NCI-H748 (cell line): ENCODE measurements around the gene KIFC3.
"Not testable (repeated sequence)": the region's sequence is repeated elsewhere in the genome, so short reads cannot be mapped to it uniquely, and the experiment has no call there.

Experiments used
- DNase-seq: peaks from one replicate; lab custom pipeline; 2025; ENCODE audit not compliant: unreplicated experiment; lab: John Stamatoyannopoulos, UW

Gene KIFC3

DNA sequence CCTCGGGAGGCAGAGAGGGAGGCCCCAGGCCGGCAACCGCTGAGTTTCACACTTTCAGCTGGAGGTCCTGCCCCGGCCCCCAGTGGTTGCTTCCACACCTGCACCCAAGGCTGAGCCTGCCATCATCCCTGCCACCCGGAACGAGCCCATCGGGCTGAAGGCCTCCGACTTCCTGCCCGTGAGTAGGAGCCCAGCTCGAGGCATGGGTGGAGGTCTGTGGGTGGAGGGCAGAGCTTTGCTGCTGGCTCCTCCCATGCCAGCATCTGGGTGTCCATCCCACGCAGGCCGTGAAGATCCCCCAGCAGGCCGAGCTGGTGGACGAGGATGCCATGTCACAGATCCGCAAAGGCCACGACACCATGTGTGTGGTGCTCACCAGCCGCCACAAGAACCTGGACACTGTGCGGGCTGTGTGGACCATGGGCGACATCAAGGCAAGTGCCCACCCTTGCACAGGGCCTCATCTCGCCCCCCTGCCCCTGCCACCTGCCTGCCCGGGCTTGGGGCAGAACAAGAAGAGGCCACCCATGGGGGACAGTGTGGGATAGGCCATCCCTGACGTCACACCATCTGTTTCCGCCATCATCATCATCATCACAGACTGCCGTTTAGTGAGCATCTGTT is 47.1 kb downstream of the KIFC3 start:
- DNase-seq, result no peak

DNA sequence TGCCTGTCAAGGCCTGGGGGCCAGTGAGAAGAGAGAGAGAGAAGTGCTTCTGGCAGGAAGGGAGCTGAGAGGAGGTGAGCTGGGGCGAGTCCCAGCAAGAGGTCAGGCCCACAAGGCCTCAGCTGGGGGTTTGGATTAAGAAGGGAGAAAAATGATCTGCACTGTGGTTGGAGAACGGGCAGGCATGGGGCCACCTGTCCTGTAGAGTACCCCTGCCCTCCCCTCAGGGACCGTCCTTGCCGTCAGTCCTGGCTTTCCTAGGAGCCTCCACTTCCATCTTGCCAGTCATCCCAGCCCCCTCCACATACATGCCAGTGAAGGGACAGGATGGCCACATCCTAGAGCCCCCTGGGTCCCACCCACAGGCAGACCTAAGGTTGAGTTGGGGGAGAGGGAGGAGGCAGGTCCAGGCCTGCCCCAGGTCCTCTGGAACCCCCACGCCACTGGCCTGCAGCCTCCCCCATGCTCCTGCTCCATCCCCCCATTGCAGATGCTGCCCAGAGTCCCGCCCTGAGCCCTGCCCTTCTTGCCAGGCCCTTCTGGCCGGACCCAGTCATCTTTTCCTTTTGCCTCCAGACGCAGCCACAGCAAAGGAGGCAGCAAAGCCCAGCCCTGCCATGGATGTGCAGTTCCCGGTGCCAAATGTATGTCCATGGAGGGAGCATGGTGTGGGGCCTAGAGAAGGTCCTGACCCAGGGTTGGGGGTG is 47.8 kb downstream of the KIFC3 start:
- DNase-seq, result no peak

DNA sequence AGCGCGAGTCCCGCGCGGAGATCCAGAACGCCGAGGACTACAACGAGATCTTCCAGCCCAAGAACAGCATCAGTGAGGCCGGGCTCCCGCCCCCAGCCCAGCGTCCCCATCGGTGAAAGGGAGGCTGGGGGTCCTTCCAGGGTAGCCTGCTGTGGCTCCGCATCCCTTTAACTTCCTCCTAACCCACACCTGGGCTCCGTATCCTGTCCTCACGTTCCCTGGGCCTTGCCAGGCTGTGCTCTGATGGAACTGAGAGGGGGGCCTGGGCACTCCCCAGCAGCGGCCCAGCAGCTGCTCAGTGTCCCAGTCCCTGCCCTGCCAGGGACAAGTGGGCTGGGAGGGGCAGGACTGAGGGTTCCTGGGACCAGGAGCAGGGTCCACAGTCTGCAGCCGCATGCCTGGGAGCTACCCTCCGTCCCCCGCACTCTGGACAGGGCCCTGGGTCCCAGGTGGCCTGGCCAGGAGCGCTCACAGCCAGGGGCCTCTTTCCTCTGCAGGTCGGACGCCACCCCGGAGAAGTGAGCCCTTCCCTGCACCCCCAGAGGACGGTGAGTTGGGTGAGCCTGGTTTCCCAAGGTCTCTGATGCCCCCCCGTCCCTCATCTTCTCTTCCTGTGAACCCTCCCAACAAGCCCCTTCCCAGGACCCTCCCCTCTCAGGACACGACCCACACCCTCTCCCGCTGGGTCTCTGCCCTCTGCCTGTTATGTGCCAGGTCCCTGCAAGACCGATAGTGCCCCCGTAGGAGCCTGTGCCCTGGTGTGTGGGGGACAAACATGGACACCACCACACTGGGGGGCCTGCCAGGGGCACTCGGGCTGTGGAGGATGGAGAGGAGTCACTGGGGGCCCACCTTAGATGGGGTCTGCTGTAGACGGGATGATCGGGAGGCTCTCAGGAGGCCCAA is 48.6 kb downstream of the KIFC3 start:
- DNase-seq, result no peak

DNA sequence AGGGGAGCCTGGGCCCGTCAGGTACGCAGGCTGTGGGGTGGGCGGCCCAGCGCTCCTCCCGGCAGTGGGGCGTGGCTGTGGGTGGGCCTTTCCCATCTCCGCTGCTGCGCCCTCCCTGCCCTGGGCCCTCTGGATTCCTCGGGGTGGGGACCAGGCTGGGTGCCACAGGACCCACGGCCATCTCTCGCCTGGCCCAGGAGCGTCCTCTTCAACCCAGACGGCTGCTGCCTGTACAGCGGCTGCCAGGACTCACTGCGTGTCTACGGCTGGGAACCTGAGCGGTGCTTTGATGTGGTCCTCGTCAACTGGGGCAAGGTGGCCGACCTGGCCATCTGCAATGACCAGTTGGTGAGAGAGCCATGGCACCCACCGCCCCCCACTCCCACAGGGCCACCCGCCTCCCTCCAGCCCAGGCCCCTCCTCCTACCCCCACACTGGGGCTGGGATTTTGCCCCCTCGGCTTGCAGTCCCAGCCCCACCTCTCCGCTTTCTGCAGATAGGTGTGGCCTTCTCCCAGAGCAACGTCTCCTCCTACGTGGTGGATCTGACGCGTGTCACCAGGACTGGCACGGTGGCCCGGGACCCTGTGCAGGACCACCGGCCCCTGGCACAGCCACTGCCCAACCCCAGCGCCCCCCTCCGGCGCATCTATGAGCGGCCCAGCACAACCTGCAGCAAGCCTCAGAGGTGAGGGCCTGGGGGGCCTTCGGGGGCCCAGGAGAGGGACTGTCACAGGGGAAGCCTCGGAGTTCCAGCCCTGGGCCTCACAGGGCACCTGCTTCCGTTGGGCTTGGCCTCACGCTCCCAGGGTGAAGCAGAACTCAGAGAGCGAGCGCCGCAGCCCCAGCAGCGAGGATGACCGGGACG is 49.5 kb downstream of the KIFC3 start:
- no peak for DNase-seq

DNA sequence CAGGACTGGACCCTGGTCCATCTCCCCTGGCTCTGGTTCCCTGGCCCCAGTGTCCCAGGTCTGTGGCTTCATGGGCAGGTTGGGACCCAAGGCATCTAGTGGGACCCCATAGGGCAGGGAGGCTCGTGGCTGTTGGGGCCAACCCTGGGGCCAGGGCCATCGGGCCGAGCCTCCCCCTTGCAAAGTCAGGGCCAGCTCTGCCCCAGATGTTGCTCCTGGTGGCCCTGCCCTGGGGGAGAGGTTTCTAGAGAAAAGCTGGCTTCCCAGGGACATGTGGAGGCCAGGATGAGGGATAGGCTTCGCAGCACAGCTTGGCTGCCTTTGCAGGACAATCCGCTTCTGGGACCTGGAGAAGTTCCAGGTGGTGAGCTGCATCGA is 50.1 kb downstream of the KIFC3 start:
- no peak for DNase-seq

DNA sequence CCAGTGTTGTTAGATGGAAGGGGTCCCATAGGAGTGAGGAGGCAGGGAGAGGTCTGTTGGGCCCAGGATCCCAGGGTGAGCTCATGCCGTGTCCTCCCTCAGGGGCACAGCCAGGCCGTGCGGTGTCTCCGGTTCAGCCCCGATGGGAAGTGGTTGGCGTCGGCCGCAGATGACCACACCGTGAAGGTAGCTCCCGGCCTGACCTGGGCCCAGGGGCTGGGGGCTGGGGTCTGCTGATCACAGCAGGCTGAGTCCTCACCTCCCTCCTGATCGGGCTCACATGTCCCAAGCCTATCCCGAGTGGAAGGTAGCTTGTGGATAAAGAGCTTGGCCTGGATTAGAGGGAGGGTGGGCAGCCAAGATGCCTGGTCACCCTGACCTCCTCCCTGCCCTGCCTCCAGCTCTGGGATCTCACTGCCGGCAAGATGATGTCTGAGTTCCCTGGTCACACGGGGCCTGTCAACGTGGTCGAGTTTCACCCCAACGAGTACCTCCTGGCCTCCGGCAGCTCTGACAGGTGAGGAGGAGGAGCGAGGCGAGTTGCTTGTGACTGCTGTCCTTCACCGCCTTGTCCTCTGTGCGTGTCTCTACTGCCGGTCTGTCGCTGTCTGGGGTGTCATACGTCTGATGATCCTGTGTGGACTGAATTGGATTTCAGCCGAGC is 50.6 kb downstream of the KIFC3 start:
- no peak for DNase-seq

DNA sequence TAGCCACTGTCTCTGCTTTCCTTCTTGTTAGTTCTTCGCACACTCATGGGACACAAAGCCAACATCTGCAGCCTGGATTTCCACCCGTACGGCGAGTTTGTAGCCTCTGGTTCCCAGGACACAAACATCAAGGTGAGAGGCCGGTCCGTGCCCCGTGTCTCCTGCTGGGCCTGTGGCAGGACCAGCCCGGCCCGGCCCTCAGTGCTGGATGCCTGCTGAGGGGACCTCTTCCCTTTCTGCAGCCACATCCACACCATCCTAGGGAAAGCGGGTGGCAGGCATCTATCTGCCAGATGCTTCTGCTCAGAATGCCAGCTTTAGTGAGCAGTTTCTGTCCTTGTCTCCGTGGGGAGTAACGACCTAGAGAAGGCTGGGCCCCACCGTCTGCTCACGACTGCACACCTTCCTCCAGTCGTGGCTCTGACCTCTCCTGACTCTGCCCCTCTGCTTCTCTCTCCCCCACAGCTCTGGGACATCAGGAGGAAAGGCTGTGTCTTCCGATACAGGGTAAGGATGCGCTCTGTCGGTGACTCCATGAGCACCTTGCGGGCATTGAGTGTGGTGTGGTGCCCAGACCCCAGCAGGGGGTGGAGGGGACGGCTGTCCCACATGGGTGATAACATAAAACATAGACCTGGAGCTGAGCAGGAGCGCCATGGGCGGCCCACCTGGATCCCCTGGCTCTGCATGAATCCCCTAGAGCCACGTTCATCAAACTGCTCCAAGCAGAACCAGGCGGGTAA is 51.3 kb downstream of the KIFC3 start:
- DNase-seq, result no peak

DNA sequence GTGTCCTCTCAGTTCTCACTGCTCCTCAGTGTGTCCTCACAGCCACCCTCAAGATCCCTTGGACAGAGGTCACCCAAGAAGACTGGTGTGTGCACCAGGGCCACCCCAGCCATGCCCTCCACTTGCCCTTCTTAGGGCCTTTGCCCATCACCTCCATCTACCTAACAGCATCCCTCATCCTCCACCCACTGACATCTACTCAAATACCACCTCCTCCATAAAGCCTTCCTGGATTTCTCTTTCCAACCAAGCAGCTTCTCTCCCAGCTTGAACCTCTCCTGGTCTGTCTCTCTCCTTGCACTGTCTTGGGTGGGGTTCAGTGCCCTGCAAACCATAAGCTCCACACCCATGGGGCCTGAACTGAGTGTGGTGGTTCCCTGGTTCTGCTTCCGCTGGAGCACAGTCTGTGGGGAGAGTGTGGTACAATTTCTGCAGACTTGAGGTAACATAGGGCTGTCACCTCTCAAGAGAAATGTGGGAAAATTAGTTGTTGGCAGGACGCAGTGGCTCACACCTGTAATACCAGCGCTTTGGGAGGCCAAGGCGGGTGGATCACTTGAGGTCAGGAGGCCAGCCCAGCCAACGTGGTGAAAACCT is 52.3 kb downstream of the KIFC3 start:
- DNase-seq, result no peak

DNA sequence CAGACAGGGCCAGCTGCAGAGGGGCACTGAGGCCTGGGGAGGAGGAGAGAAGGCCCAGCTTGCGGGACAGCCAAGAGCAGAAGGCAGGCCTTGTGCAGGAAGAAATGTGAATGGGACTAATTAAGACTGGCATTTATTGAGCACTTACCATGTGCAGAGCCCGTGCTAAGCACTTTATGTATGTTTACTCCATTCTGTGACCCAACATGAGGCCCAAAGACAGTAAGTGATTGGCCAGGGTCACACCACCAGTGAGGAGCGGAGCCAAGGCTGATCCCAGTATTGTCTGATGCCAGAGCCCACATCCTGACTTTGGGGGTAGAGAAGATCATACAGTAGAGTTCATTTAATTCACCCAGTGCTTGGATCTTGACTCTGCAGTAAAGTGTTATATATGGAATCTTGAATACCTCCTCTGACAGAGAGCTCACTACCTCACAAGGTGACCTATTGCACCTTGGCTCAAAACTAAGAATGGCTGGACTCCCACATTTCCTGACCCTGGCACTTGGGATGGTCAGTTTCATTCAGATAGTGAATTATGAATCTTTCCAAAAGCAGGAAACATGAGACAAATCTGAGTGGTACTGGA is 53.1 kb downstream of the KIFC3 start:
- no peak for DNase-seq

DNA sequence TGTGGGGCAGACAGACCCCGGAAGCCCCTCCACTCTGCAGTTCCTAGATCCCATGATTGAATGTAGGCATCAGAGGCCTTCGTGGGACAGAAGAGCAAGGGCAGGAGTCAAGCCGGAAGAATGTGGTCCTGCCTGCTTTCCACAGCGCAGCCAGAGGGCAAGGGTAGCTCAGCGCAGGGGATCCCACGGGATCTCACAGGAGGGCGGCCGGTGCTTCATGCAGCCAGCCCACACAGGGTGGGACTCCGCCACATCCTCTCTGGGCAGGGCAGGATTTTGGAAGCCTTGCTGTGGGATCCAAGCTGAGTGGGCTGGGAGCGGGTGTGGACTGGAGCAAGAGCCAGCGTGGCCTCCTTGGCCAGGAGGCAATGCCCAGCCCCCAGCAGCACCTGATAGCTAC is 53.7 kb downstream of the KIFC3 start:
- no peak for DNase-seq

DNA sequence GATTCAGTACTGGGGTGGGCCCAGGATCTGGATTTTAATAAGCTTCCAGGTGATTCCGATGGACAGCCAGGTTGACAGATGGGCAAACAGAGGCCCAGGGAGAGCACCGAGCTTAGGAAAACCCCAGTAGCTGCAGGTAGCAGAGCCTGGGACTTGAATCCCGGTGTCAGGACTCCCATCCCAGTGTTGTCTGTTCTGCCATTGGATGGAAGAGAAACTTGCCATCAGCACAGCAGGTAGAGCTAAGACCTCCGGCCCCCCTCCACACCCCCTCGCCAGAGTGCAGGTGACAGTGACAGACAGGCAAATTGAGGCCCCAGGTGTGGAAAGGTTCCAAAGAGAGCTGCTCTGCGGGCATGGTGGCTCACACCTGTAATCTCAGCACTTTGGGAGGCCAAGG is 54.3 kb downstream of the KIFC3 start:
- no peak for DNase-seq

DNA sequence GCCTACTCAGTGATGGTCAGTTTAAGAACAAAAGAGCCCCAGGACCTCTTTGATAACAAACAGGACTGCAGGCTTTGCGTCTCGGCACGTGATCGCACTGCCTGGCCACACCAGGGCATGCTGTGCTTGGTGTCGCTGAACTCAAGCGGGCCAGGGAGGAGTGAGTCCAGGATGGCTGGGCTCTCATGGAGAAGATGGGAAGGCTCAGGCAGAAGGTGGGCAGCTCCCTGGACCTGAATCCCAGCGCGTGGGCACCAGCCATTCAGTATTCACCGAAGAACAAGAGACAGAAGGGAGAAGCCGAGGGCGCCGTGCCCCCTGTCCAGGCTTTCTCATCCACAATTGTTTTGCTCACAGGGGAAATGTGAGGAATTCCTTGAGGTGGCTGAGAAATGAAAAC is 54.8 kb downstream of the KIFC3 start:
- no peak for DNase-seq

DNA sequence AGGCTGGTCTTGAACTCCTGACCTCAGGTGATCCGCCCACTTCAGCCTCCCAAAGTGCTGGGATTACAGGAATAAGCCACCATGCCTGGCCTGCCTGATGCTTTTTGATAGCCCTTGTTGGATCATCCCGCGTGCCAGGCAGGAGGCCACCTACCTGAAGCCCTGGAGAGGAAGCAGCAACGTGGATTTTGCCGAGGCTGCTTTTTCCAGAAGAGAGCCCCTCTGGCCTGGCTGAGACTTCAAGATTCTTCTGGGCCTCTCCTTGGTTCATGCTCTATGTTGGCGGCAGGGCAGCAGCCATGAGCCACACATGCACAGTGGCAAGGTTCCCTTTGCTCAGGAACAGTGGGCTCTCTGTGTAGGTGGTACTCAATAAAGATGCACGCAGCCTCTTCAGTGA is 55.2 kb downstream of the KIFC3 start:
- DNase-seq, result no peak

DNA sequence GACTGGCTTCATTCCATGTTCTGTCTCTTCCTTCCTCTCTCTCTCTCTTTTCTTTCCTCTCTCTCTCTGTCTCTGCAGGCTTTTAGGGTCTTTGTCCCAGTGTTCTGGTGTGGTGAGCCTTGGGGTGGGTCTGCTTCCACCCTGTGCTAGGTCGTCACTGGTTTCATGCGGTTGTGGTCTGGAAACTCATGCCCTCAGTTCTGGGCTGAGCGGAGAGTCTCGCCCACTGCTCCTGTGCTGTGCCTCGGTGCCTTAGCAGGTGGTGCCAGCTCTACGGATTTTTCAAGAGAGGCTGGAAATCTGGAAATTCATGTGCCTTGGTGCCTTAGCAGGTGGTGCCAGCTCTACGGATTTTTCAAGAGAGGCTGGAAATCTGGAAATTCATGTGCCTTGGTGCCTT is 56.0 kb downstream of the KIFC3 start:
- DNase-seq, result not testable (repeated sequence)

DNA sequence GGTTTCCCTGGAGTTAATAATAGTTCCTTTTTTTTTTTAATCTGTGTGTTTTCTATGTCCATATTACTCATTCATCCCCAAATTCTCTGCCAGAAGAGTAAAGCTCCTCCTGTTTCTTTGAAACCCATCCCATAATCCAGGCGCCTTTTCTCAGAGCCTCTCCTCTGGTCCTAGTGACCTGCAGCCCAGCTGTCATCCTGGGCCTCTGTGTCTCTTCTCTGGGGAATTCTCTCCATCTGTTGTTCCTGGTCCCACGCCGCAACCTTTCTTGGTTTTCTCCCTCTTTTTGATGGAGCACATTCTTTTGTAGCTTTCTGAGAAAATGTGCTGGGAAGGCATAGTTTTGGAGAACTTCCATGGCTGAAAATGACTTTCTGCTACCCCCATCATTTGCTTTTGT is 56.5 kb downstream of the KIFC3 start:
- no peak for DNase-seq

DNA sequence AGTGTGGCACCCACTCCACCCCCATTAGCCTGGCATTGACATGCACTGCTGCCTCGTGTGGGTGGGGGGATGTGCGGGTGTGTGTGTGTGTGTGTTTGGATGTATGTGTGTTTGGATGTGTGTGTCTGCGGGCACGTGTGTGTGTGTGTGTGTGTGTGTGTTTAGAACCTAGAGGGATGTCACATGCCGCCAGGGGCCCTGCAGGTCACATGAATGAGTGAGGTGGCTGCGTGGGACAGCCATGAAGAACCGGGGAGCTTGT is 57.7 kb downstream of the KIFC3 start:
- DNase-seq, result no peak

DNA sequence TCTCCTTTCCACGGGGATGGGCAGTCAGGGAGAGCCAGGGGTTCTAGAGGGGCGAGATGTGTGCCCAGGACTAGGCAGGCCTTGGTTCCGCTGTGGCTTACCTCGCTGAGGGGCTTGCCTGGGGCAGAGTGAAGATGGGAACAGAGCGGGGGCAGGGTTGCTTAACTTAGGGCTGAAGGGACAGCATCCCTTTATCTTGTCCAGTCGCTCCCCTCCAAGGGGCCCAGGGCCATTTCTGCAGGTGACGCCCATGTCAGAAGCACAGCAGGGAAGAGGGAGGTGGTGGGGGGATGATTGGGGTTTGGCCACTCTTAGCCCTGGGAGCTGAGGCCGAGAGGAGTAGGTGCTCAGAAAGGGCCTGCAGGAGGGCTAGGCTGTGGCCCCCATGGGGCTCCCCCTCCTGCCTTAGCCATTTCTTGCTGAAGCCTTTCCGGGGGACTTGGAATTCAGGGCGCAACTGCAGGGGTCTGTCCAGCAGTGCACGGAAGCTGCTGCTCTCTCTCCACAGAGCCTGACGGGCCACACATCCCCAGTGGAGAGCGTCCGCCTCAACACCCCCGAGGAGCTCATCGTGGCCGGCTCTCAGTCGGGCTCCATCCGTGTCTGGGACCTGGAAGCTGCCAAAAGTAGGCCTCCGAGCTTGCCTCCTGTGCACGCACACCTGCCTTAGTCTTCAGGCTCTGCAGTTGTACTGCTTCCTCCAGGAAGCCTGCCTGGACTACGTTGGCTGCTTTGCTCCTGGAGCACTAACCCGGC is 58.2 kb downstream of the KIFC3 start:
- no peak for DNase-seq

DNA sequence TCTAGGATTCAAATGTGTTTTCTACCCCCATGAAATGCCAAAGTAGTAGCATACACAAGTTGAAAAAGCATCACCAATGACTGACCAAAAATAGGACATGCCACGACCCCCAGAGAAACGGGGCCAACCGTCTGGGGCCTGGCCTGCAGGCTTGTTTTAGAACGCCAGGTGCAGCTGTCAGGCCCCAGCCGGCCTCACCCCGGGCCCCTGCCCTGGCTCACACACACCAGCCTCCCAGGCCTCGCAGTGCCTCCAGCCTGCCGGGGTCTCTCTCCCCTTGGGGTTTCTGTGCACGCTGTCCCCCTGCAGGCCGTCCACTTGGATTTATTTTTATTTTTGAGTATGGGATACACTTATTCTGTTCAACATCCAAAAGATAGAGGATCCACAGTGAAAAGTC is 58.8 kb downstream of the KIFC3 start:
- DNase-seq, result no peak

DNA sequence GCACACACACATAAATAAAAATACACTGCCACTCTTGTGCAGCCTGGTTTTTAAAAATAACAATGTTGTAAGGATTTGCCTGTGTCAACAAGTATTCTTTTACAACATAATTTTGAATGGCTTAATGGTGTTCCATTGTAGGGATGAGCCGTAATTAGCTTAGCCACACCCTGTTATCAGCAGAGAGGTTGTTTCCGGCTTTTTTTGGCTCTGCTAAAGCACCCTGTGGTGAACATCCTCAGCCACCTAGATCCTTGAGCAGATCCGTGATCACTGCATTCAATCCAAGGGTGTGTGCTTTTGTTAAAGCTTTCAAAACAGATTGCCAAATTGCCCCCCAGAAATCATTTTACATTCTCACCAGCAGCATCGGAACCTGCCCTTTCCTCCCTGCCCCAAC is 59.7 kb downstream of the KIFC3 start:
- DNase-seq, result peak; percentile 93
